Measurements from ENCODE around the gene ADAMTSL1. TPM values are rescaled to one million over a fixed set of nuclear protein-coding genes. Genes with fewer than 3 reads are reported as not detected.

The ADAMTSL1 gene
- total RNA-seq, 1 experiment from 2014 or later, result not detected

DNA sequence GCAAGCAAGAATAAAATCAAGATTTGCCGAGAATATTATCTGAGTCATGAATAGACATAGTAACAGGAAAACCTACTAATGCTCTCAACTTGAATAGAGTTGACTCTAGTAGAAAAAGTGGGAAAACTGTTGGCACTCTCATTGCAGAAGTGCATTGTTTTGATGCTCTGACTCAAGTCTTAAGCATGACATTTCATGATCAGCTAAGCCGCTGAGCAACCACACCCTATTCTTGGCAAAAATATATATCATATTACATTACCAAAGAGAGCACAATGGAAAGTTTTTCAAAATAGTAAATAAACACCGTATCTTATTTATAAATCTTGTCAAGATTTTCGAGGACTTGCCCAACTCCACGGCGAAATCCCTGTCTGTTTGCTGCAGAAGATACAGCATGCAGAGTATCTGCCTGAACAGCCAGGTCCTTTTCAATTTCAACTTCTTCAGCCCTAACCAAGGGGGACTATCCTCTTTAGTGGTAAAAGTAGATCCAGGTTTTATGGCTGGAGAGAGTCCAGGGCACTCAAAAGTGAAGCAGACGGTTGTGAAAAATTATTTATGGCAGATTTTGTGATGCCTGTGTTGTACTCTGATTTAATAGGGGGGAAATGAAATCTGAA is 13.9 kb upstream of the ADAMTSL1 start:
- in situ Hi-C loops (cut with HindIII; ENCODE audit: low pct_unique_long_range_greater_than_20kb, low sequenced_read_pairs), result no loop called here
- DNase-seq (ENCODE audit: low read depth), result no peak

DNA sequence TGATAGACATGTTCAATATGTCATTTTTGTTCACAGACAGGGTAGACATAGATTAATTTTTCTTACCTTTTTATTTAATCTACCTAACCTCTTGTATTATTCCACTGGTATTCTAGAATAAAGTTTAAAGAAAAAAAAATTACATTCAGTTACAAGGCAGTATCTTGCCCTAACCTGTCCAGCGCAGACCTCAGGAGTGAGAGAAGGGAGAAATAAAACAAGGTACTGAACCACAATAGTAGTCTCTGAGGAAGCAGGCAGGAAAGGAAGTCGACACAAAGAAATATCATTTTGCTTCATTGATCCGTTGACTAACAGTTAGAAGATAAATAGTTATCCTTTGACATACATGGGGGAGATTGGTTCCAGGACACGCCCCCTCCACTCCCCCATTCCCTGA is 12.5 kb upstream of the ADAMTSL1 start:
- in situ Hi-C loops (cut with HindIII; ENCODE audit: low pct_unique_long_range_greater_than_20kb, low sequenced_read_pairs), result no loop called here
- no peak for DNase-seq (ENCODE audit: low read depth)

DNA sequence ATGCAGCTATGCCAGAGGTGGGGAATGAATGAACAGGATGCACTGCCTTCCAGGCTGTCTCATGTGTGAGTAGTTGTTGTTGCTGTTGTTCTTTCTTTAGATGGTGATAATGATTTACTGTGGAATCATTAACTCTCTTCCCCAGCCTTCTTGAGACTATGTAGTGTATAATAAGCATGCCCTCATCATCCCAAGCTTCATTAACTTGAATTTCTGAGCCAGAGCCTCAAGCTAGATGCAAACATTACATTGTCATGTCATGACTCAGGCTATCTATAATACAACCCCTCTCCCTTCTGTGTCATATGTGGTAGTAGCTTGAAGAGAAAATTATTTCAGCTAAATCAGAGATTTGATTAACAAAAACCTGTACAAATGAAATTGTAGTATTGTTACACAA is 10.0 kb upstream of the ADAMTSL1 start:
- DNase-seq (ENCODE audit: low read depth), result no peak
- in situ Hi-C loops (cut with HindIII; ENCODE audit: low pct_unique_long_range_greater_than_20kb, low sequenced_read_pairs), result no loop called here

DNA sequence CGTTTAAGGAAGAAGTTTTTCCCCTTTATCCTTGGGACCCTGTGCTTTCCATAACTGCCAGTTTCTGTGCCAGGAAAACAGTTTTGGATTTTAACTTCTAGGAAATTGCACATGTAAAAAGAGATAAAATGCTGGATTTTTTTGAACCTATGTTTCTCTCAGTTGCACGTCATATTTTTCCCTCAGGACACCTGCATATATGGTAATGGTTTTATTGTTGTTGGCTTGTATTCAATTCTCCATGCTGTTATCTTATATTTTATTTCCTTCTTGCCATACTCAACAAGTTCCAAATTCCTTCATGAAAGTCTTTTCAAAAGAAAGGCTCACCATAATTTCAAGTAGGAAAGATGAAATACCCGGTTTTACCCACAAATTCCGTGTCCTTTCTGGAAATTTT is 7.9 kb upstream of the ADAMTSL1 start:
- no peak for DNase-seq (ENCODE audit: low read depth)
- in situ Hi-C loops (cut with HindIII; ENCODE audit: low pct_unique_long_range_greater_than_20kb, low sequenced_read_pairs), result no loop called here

DNA sequence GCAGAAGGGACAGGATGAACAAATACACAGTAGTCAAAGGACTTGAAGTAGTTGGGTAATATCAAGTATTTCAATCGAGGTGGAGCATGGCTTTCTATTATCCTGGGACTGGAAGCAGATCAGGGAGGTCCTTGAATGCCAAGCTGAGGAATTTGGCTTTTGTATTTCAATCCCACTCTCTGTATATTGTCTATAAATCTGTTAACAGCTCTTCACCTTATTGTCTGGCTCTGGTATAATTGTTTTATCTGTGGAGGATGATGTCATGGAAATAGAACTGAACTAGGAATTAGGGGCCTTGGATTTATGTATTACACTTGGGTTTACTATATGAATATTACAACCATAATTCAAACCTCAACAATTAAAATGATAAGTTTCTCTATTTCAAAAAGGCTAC is 6.3 kb upstream of the ADAMTSL1 start:
- no peak for DNase-seq (ENCODE audit: low read depth)
- in situ Hi-C loops (cut with HindIII; ENCODE audit: low pct_unique_long_range_greater_than_20kb, low sequenced_read_pairs), result no loop called here

DNA sequence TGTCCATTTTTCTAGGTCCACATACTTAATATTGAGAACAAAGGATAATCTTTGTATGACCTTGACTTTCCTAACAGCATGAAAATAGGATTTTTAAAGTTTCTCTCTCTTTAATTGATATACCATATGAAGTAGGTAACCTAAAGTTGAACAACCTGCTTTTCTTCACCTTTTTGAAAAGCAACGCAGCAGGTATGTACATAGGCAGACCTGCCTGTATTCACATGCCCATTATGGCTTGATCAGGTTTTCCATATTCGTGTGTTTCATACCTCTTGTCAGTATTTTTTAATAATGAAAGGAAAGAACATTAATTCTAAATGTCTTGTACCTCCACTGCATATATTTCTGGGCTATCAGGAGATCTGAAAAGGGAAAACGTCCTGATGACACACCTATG is 1.5 kb upstream of the ADAMTSL1 start:
- DNase-seq (ENCODE audit: low read depth), result no peak
- in situ Hi-C loops (cut with HindIII; ENCODE audit: low pct_unique_long_range_greater_than_20kb, low sequenced_read_pairs), result no loop called here

DNA sequence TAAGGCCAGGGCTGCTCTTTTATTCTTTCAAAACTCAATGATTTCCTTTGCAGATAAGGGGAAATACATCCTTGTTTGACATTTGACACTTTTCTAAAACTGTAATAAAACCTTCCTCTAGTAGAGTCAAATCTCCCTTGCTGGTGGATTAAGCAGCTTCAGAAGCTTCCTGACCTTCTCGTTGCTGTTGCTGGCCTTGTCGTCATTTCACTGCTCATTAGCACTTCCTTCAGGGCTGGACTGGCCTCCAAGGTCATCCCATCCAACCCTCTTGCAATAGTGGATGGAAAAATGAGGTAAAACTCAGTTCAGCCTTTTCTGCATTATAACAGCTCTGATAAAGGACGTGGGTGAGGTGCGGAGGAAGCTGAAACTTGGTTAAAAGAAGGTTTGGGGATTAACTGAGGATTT is 1.1 kb upstream of the ADAMTSL1 start:
- DNase-seq (ENCODE audit: low read depth), result no peak
- in situ Hi-C loops (cut with HindIII; ENCODE audit: low pct_unique_long_range_greater_than_20kb, low sequenced_read_pairs), result no loop called here

DNA sequence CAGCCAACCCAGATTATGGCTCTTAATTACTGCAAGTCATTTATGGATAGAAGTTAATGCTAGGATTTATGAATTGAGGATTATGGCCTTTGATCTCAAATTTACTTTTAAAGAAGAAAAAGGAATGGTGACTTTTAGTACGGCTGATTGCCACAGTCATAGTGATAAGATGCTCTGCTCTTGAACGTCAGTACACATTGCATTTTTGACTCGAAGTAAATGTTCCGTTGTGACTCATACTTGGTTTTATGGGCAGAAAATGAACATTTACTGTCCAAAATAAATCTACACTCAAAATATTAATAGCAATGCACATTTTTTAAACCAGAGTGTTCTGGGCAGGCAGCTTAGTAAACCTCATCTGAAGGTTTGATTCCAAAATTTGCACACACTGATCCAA is 830 bp downstream of the ADAMTSL1 start:
- no peak for DNase-seq (ENCODE audit: low read depth)
- in situ Hi-C loops (cut with HindIII; ENCODE audit: low pct_unique_long_range_greater_than_20kb, low sequenced_read_pairs), result no loop called here

DNA sequence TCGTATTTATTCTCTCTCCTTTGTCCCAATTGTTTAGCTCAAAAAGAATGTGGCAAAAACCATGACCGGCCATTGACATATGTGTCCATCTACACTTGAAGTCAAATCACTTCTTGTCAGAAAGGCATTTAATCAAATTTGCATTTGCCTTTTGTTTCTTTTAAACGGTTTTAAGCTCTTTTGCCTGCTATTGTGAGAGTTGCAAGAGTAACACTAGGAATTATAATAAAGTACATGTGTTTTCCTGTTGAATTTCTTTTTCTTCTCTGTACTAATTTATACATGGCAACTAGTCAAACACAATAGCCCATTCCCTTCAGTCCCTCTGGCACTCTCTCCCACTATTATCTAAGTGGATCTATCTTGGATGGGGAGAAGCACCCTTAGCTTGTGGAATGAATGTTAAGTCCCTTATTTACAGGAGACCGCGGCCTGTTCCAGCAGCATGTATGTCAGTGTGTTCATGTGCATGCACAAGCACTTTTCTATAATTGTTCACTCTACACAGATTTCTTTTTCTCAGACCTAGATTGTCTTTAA is 3.2 kb downstream of the ADAMTSL1 start:
- in situ Hi-C loops (cut with HindIII; ENCODE audit: low pct_unique_long_range_greater_than_20kb, low sequenced_read_pairs), result no loop called here
- DNase-seq (ENCODE audit: low read depth), result no peak

DNA sequence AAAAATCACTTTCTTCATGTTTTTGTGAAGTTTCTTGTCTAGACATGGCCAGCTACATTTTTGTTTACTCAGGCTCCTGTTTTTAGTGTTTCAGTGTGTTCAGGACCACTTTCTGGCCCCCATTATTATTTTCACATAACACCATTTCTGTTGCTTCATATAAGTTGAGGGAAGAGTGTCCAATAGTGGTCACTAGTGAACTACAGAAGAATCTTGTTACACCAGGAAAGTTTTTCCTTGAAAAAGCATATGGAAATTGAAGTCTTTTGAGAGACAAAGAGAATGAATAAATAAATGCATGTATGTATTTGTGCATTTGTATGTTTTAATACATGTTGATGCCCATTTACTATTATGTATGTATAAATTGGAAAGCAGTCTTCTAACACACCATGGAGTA is 3.8 kb downstream of the ADAMTSL1 start:
- in situ Hi-C loops (cut with HindIII; ENCODE audit: low pct_unique_long_range_greater_than_20kb, low sequenced_read_pairs), result no loop called here
- no peak for DNase-seq (ENCODE audit: low read depth)

DNA sequence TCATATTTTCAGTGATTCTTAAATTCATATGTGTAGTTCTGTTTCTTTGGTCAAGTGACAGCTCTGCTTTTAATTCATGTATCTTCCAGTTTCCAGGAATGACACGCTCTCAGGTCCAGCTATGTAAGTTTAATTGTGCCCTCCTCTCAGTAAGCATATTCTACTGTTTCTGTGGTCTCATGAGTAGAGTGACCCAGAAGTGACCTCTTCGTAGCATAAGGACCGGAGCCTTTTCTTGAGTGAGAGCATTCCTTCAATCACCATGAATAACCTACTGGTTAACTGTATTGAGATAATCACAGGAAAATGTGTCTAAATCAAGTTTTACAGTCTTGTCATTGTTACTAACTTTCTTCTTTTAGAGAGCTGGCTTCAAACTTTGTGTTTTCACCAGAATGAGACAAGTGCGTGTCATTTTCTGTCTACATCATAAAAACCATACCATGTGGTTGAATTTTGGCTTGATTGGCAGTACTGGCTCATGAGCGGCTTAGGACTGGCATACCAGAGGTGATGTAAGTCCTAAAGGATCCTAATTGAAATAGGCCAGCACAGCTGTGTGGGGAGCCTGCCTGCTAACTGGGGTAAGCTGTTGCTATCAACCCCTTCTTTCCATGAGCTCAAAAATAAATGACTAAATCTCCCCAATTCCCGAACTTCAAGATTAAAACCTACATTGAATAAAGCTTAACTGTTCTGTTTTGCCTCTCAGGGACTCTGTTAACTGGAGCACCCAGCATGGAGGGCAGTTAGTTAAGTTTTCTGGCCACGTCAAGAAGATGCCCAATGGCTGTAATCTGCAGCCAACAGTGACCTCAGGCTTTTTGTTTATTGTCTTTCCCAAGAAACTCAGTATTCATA is 4.8 kb downstream of the ADAMTSL1 start:
- DNase-seq (ENCODE audit: low read depth), result no peak
- in situ Hi-C loops (cut with HindIII; ENCODE audit: low pct_unique_long_range_greater_than_20kb, low sequenced_read_pairs), result no loop called here

DNA sequence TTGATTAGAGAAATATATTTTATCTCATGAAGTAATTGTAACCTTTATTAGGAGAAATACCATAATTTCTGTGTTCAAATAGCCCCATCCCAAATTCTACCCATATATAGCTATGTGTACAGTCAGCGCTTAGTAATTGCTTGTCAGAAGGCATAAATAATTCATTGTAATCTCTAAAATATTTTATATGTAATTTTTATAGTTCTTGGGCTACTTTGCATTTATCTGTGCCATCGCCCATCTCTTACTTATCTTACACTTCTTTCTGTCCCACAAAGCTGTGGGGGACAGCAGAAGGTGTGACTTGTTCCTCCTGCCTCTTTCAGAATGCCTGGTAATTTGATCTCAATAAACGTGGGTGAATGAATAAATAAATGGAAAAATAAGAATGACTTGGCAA is 5.5 kb downstream of the ADAMTSL1 start:
- DNase-seq (ENCODE audit: low read depth), result no peak
- in situ Hi-C loops (cut with HindIII; ENCODE audit: low pct_unique_long_range_greater_than_20kb, low sequenced_read_pairs), result no loop called here

DNA sequence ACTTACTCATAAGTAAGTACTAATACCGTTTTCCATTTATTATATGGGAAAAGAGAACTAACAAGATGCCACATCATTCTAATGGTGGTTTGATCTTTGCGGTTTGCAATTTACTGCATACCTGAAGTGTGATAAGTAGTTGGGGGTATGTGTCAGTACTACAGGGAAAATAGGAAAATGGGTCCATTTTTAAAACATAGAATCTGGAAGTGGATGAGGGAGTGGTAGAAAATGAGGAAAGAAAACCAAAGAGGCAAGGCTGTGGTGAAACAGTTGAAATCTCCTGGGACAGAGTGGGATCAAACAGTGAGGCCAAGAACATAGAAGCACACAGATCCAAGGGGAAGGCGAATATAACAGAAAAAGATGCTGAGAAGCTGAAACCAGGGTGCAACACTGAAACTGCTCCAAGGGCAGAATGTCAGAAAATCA is 6.7 kb downstream of the ADAMTSL1 start:
- in situ Hi-C loops (cut with HindIII; ENCODE audit: low pct_unique_long_range_greater_than_20kb, low sequenced_read_pairs), result no loop called here
- no peak for DNase-seq (ENCODE audit: low read depth)

DNA sequence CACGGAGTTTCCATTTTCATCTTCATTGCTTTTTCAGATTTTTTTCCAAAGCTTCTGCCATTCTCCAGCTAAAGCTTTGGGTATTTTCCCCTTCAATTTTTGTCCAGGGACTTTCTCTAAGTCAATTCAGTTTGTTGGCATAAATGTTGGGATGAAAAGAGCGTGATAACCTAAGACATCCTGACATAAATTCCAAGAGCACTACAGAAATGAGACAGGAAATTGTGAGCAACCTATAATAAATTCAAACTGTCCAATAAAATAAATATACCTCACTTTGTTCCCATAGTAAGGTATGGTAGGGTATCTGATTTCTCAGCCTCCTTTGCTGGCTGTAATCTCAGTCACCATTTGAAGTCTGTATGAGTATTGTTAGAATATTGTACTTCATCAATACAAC is 8.4 kb downstream of the ADAMTSL1 start:
- in situ Hi-C loops (cut with HindIII; ENCODE audit: low pct_unique_long_range_greater_than_20kb, low sequenced_read_pairs), result no loop called here

DNA sequence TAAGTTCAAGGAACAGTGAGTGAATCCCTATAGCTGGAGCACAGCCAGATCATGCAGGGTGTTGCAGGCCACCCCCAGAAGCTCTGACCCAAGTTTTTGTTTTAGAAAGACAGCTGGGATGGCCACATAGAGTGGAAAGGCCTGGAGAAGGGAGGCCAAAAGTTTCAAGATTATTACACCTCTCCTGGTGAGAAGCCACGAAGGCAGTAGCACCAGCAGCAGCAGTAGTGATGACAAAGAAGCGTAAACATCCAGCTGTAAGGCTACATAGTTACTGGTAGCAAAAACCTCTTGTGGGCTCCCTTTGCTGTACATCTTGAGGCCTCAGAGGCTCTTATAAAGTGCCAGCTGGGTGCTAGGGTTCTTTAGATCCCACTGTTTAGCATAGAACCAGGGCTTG is 11.8 kb downstream of the ADAMTSL1 start:
- no peak for DNase-seq (ENCODE audit: low read depth)
- in situ Hi-C loops (cut with HindIII; ENCODE audit: low pct_unique_long_range_greater_than_20kb, low sequenced_read_pairs), result no loop called here

More for the DNA sequence above, 8.4 kb downstream of the ADAMTSL1 start:
- no peak for DNase-seq (ENCODE audit: low read depth)

DNA sequence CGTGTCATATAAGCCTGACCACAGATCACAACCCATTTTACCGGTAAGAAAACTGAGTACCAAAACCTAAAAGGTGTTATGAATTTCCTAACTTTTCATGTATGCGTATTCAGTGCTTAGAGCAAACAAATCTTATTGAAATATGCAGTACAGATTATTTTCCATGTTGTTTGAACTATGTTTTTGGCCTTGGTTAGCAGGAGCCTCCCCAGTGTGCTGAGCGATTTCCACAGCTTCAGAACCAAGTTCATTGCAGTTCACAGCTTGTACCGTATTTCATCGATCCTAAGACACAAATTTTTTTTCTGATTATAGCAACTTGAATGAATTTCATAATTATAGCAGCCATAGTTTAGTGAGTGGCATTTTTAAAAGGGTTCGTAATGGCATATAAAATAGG is 13.7 kb downstream of the ADAMTSL1 start:
- in situ Hi-C loops (cut with HindIII; ENCODE audit: low pct_unique_long_range_greater_than_20kb, low sequenced_read_pairs), result no loop called here
- DNase-seq (ENCODE audit: low read depth), result no peak

DNA sequence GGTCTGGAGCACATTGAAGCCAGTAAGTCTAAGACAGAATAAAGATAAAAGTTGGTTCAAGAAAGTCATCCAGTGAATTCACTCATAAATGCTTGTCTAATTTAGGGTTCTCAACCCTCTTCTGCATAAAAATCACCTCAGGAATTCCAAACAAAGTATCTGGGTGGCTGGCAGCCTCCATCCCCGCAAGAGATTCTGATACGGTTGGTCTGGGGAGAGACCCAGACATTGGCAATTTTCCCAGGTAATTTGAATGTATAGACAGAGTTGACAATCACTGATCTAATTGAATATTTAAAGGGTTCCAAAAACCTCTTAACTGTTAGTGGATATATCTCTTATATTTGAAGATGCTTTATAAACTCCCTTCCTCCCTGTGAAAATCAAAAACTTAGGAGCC is 14.9 kb downstream of the ADAMTSL1 start:
- in situ Hi-C loops (cut with HindIII; ENCODE audit: low pct_unique_long_range_greater_than_20kb, low sequenced_read_pairs), result no loop called here
- no peak for DNase-seq (ENCODE audit: low read depth)

DNA sequence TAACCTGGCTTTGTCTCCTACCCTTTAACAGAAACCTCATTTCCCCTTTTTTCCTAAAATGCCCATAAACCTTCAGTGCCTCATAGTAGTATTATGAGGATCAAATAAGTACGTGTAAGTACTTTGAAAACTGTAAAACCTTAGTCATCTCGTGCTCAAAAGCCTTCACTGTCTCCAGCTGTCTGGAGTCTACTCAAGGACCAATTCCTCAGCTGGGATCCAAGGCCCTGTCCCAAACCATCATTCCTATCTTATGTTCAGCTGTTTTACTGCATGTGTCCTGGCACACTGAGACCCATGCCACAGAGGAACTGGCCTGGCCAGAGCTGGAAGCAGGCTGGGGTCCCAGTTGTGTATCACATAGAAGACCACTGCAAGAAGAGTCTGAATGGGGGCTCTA is 15.9 kb downstream of the ADAMTSL1 start:
- no peak for DNase-seq (ENCODE audit: low read depth)
- in situ Hi-C loops (cut with HindIII; ENCODE audit: low pct_unique_long_range_greater_than_20kb, low sequenced_read_pairs), result no loop called here

DNA sequence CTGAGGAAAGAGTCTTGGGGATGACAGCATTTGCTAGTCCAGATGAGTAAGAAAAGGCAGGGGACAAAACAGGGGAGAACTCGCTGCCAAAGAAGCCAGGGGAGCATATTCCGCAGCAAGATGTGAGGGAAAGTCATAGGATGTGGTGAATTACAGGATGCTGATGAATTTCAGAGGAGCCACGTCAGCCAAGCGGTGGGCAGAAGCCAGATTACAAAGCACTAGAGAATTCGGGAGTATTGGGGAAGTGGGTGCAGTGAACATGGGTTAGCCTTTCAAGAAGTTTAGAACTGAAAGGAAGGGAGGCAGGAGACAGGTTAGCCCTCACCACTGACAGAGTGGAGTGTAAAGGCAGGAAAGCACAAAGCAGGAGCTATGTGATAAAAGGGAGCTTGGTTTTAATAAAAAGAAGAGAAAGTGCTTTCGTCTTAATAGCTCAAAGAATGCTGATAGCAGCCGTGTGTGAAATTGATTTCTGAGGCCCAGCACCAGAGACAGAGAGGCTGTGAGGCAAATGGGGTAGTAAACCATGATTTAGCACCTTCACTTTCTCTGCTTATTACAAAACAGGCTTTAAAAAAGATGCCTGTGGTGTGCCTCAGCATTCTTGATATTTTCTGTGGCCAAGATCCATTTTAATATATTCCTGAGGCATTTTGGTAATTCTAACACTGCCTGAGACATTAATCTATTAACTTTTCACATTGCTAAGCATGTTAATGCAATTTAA is 16.9 kb downstream of the ADAMTSL1 start:
- in situ Hi-C loops (cut with HindIII; ENCODE audit: low pct_unique_long_range_greater_than_20kb, low sequenced_read_pairs), result no loop called here
- no peak for DNase-seq (ENCODE audit: low read depth)

Measured in Caki2 (cell line).